ENCODE results near the gene TLE1. TPM values are rescaled to one million over a fixed set of nuclear protein-coding genes. Genes with fewer than 3 reads are reported as not detected.

Gene TLE1
- total RNA-seq, 1 donor from 2014 or later = 10.2 TPM

GRCh38 chr9:81565144-81565543 is 124.2 kb downstream of the TLE1 start:
- DNase-seq = no peak
- intact Hi-C loops (cut with micrococcal nuclease) = no loop called here
- ATAC-seq = no peak

- intact Hi-C loops (cut with micrococcal nuclease) = no loop called here
- no peak for DNase-seq
- ATAC-seq = no peak
Measured at GRCh38 chr9:81564632-81565031, 124.7 kb downstream of the TLE1 start.

DNA sequence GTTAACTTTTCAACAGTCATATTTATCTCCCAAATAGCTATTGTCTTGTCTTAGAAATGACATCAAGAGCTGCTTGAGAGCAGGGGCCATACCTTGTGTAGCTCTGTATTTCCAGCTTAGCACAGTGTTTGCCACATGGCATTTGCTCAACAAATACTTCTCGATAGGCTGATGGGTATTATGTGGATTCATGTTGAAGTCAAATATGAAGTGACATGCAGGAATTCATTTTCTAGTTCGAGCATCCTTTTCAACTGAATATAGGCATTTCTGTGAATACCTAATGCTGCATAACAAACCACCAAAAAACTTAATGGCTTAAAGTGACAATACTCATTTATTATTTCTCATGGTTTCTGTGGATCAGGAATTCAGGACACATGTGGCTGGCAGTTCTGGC is 125.6 kb downstream of the TLE1 start:
- no peak for DNase-seq
- ATAC-seq = no peak
- intact Hi-C loops (cut with micrococcal nuclease) = no loop called here

DNA sequence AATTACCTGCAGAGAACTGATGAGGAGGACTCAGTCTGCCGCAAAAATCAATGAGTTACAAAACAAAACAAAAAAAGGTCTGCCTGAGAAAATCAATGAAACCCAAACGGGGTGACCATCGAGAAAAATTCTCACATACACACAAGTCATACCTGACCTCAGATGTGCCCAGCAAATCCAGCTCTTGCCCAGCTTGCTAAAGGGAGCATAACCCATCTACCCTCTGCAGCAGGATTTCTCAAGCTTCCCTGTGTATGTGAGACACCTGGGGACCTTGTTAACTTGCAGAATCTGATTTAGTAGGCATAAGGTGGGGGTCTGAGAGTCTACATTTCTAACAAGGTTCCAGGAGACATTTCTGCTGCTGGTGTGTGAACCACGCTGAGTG is 126.3 kb downstream of the TLE1 start:
- DNase-seq (no peak), ATAC-seq (no peak)
- intact Hi-C loops (cut with micrococcal nuclease) = no loop called here

DNA sequence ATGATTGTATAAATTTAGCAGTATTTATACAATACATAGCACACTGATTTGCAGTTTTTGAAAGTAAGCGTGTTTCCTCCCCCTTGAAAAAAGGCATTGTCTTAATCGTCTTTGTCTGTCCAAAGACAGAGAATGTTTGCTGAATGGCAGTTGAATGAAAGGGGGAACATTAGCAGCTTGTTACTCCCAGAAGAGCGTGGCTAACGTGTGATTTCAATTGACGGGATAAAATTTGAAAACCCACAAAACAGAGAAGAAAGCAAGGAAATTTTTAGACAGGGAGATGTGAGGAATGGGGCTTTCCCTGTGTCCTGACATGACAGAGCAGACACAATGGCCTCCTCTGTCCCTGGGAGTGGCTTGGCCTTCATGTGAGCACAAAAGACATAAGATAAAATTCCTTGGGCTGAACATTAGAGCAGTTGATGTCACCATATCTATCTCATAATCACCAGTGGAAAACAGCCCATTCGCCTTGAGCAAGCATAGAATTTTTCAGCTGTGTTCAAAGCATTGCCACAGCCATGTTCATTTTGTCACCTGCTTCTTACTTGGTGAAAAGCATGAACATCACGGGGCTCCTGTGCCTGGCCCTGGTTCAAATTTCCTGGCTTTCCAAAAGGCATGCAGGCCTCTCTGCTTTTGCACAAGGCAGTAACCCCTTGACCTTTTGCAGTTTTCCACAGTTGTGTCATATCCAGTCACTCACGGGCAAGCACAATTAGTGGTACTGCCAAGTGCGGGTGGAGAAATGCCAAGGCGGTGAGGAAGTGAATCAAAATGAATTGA is 126.9 kb downstream of the TLE1 start:
- peak; percentile 48 for DNase-seq
- intact Hi-C loops (cut with micrococcal nuclease) = no loop called here
- peak; percentile 45 for ATAC-seq

GRCh38 chr9:81560851-81561732 is 128.3 kb downstream of the TLE1 start:
- no peak for ATAC-seq
- DNase-seq = no peak
- intact Hi-C loops (cut with micrococcal nuclease) = no loop called here

DNA sequence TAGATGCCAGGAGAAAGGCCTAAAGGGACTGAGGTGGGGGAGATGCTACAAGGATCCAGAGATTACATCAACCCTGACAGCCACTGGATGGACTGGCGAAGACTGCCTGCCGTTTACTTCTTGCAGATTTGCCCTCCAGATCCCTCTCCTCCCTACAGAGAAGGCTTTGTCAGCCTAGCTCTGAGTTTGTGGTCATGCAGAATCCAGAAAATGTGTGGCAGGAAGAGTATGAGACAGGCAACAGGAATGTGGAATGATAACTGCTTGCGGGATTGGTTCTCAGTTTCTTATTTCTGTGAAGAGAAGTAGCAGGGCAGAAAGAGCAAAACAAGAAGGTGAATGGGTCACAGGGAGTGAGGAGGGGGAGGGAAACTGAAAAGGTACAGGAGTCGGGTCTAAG is 129.6 kb downstream of the TLE1 start:
- no peak for DNase-seq
- ATAC-seq = no peak
- intact Hi-C loops (cut with micrococcal nuclease) = no loop called here

DNA sequence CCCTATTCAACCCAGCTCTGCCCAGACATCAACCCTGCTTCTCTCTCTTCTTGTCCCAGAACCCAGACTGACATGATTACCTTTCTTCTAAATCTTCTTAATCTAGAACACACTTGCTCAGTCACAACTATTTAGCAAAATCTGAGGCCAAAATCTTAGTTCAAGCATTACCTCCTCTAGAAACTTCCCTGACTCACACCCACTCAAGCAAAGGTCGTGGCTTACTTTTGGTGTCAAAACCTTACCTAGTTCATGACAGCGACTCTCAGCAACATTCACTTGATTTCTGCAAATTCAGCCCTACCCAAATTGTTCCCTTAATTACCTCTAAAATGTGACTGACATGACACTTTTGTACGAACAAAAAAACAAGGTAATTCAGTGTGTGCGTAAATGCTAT is 130.2 kb downstream of the TLE1 start:
- DNase-seq (no peak), ATAC-seq (no peak)
- intact Hi-C loops (cut with micrococcal nuclease) = no loop called here

DNA sequence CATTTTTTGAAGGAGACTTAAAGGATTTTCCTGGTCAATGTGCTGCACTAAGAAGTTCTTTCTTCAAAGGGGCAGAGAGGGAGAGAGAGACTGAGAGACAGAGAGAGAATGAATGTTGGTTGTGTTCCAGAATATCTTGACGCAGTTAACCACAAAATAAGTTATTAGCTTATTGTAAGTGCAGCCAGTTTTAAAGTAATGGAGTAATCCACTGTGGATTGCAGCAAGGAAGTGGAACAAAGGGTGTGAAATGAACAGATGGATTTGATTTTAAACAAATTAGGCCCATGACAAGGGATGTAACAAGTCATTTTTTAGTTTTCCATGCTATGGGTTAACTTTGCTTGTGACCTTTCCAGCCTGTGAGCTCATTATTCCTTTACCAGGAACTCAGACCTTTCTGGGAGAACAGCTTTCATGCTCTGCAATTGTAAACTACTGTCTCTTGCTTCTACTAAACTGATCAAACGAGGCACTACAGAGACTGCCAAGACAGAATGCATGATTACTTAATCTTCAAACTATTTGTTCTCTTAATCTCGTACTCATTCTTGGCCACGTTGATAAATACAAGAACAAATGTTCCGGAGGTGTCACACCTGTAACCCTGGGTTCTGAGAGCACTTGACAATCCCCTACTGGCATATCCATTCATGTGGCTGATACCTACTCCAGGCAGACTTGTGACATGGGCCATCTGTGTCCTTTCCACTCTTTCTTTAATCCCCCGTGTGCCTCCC is 131.1 kb downstream of the TLE1 start:
- intact Hi-C loops (cut with micrococcal nuclease) = no loop called here
- no peak for DNase-seq
- peak; percentile 86 for ATAC-seq

GRCh38 chr9:81557452-81558090 is 131.8 kb downstream of the TLE1 start:
- intact Hi-C loops (cut with micrococcal nuclease) = no loop called here
- ATAC-seq (peak; percentile 51), DNase-seq (no peak)

DNA sequence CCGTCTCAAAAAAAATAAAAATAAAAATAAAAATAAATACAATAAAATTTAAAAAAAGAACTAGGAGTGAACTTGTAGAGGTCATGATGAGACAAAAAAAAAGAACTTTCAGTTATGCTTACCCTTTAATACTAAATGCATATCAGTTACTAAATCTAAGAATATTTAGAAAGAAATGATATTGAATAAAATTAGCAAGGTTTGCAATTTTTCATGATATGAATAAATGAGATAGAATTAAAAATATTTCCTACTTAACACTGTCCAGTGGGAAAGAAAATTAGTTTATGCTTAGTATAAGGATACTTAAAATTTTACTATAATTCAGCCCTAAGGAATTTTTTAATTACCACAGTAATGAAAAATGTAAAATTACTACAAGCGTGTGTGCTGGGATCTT is 132.4 kb downstream of the TLE1 start:
- DNase-seq (no peak), ATAC-seq (no peak)
- intact Hi-C loops (cut with micrococcal nuclease) = no loop called here

GRCh38 chr9:81552581-81552991 is 136.8 kb downstream of the TLE1 start:
- DNase-seq (no peak), ATAC-seq (peak; percentile 46)
- intact Hi-C loops (cut with micrococcal nuclease) = no loop called here

DNA sequence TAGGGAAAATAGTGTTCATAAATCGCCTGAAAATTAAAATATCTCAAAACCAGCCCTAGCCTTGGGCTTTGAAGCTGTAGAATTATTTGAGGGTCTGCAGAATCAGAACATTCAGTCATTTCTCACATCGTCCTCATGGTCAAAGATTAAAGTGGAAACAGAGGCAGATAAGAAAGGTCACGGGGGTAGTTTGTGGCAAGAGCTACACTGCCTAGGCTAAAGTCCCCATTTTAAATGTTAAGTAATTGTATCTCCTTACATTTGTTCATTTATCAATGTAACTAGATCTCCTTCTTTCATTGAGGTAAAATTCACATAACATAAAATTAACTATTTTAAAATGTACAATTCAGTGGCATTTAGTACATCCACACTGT is 139.2 kb downstream of the TLE1 start:
- ATAC-seq = no peak
- intact Hi-C loops (cut with micrococcal nuclease) = no loop called here
- no peak for DNase-seq

DNA sequence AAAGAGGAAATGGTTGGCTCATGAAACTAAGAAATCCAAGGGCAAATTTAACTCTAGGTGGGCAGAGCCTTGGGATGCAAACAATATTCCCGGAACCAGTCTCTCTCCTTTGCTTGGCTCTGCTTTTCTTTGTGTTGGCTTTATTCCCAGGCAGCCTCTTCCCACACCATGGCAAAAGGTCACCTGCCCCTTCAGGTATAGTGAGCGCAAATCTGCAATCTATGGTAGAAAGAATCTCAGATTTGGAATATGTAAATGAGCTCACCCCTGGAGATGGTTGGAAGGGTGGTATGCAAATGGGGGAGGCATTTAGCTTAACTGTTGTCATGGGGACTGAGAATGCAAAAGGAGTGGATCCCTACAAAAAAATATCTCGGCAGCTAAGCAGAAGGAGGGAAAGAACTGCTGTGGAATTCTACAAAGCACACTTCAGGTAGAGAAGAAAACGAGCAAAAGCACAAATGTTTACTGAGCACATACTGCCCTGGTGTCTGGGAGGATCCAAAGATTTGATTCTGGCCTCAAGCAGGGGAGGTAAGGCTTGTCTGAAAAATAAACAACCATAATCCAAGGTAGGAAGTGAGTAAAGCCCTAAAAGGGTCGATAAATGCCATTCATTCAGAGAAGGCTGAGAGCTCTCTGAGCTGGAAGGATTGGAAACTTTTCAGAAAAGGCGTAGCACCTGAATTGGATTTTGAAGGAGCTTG is 139.7 kb downstream of the TLE1 start:
- DNase-seq (no peak), ATAC-seq (no peak)
- intact Hi-C loops (cut with micrococcal nuclease) = no loop called here

DNA sequence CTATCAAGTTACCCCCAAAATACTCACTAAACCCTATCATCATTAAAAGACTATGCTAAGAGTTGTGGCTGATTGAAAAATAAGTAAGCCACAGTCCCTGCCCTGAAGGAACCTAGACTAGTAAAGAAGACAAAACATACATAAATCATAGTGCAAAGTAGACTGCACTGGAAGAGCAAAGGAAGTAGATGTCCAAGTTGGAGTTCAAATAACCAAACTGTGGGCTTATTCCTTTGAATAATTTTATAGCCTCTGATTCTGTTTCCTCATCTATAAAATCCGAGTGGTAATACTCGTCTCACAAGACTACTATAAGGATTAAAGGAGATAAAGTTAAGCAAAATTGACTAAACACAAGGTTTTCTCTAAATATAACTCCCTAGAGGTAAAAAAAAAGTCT is 140.4 kb downstream of the TLE1 start:
- ATAC-seq (no peak), DNase-seq (no peak)
- intact Hi-C loops (cut with micrococcal nuclease) = no loop called here

- ATAC-seq (no peak), DNase-seq (no peak)
- intact Hi-C loops (cut with micrococcal nuclease) = no loop called here
Measured at GRCh38 chr9:81546489-81546888, 142.9 kb downstream of the TLE1 start.

DNA sequence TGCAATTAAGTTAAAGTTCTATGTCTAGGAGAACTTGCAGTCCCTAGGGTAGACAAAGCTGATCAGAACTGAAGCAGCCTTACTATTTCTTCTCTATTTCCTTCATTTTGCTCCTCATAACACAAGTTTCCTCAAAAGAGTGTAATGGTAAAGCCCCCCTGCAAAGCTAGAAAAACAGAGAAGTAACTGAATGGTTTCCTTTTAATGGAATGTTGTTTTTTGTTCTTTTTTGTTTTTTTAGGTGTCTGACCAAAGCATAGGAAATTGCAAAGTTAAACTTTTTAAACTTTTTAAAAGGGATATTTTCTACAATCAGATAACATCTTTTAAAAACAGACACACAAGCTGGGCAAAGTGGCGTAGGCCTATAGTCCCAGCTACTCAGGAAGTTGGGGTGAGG is 145.7 kb downstream of the TLE1 start:
- no peak for DNase-seq
- ATAC-seq = no peak
- intact Hi-C loops (cut with micrococcal nuclease) = no loop called here

GRCh38 chr9:81542118-81542889 is 147.0 kb downstream of the TLE1 start:
- intact Hi-C loops (cut with micrococcal nuclease) = no loop called here

More at GRCh38 chr9:81542118-81542889, 147.0 kb downstream of the TLE1 start:
- DNase-seq = no peak
- ATAC-seq = no peak

Measured in left ventricle myocardium superior (tissue), 1 donor.